Mononuclear cell (primary cell): ENCODE measurements around the gene PLEKHG2. TPM values are rescaled to one million over a fixed set of nuclear protein-coding genes. Genes with fewer than 3 reads are reported as not detected.
"Not testable (repeated sequence)": the region's sequence is repeated elsewhere in the genome, so short reads cannot be mapped to it uniquely, and the experiment has no call there.

Experiments used
- H3K27me3 ChIP-seq: 2 replicates; pipeline ENCODE4 v1.6.0; 2011; ENCODE audit warnings: low read length, control low read depth; ENCODE audit not compliant: insufficient read depth
- H3K4me1 ChIP-seq: 2 replicates; pipeline ENCODE4 v1.5.1; 2011; ENCODE audit warnings: mild to moderate bottlenecking, low read length, control low read depth; ENCODE audit not compliant: insufficient read depth
- H3K4me3 ChIP-seq: 2 replicates; pipeline ENCODE4 v1.5.1; 2011; ENCODE audit warnings: mild to moderate bottlenecking, low read length, moderate library complexity
- H3K9me3 ChIP-seq: 2 replicates; pipeline ENCODE4 v1.5.1; 2011; ENCODE audit warnings: low read depth, mild to moderate bottlenecking, control low read depth, low read length
- total RNA-seq: library from RNA; depleted of rRNA; stranded (reverse); fragments of >200 nt; gene quantifications from one replicate; pipeline ENCODE4 v1.2.3, GENCODE V29; 2012

PLEKHG2 gene, protein sequence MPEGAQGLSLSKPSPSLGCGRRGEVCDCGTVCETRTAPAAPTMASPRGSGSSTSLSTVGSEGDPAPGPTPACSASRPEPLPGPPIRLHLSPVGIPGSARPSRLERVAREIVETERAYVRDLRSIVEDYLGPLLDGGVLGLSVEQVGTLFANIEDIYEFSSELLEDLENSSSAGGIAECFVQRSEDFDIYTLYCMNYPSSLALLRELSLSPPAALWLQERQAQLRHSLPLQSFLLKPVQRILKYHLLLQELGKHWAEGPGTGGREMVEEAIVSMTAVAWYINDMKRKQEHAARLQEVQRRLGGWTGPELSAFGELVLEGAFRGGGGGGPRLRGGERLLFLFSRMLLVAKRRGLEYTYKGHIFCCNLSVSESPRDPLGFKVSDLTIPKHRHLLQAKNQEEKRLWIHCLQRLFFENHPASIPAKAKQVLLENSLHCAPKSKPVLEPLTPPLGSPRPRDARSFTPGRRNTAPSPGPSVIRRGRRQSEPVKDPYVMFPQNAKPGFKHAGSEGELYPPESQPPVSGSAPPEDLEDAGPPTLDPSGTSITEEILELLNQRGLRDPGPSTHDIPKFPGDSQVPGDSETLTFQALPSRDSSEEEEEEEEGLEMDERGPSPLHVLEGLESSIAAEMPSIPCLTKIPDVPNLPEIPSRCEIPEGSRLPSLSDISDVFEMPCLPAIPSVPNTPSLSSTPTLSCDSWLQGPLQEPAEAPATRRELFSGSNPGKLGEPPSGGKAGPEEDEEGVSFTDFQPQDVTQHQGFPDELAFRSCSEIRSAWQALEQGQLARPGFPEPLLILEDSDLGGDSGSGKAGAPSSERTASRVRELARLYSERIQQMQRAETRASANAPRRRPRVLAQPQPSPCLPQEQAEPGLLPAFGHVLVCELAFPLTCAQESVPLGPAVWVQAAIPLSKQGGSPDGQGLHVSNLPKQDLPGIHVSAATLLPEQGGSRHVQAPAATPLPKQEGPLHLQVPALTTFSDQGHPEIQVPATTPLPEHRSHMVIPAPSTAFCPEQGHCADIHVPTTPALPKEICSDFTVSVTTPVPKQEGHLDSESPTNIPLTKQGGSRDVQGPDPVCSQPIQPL (N-terminal part only)
- 21.5 TPM for total RNA-seq

DNA sequence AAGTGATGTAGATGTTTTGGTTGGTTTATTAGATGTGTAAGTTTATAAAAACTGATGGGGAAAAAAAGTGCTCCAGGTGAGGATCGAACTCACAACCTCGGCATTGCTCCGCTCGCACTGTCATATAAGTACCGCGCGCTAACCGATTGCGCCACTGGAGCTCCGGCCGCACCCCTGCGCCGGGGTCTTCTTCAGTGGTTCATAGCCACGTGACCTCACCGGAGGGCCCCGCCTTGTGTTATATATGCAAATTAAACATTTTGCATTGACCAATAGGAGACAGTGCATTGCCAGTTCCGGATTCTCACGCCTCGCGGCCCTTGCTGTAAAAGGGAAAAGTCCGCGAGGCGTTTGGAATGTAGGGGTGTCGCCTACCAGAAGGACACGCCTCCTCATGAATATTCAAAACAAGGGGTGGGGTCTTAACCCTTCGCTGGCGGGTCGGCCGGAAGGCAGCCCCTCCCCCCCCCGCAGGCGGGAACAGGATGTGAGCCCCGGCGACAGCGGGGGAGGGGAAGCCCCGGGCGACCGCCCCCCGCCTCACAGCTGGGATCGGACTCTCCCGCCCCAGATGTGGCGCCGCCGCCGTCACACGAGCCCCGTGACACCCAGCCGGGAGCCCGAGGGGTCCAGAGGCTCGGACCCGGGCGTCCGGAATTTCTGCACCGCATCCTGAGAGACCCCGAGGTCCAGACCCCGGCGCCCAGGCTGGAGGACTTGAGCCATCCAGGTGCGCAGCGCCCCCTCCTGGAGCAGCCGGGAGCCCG, at the start of gene PLEKHG2:
PLEKHG2 (plus strand) TSS at position 570 of the 767 bp plus-strand sequence. CDS start 1,418 bp downstream, outside the sequence.
- peaks cover 35% of the 10 kb centered on the region for H3K4me1 ChIP-seq
- H3K9me3 ChIP-seq: no peaks in the 10 kb centered on the region
- H3K27me3 ChIP-seq: no peaks in the 10 kb centered on the region
- H3K4me3 ChIP-seq: peak within 1 kb of the TSS; percentile 100

DNA sequence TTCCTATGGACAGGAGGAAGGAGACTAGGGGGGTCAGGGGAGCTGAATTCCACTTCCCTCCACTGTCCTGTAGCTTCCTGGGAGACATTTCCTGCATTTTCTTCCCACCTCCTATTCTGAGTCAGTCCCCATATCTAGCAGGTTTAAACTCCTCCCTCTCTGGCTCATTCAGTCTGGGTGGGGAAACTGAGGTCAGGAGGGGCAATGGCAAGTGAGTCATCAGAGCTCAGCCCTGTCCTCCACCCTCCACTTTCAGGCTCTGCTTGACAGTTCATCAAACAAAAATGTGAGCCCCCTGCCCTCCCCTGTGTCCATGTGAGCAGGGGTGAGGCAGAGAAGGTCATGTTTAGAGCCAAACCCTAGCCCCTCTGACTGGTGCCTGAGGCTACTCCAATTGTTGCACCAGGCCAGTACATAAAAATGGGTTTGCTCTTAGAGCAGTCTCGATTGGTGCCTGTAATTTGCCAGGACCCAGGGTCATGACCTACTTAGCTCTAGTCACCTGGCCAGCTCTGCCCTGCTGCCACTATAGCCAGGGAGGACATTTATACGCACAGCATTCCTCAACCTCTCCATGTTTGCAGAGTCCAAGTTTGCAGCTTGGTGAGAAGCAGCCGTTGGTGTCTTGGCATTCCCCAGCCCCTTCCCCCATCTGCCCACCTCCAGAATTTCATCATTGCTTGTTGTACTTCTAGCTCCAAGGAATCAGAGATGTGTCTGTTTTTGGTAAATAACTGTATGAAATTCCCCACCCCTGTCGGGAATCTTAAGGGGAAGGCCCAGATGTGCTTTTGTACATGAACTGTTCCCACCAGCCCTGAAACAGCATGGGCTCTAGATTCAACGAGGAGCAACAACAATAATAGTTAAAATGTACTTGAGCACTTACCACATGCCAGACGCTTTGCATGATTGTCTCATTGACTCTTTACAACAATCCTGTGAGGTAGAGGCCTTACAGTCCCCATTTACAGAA, 49.5 kb upstream of the PLEKHG2 start:
- Histone ChIP-seq H3K9me3 (no peaks in the 10 kb centered on the region), H3K27me3 (no peaks in the 10 kb centered on the region), H3K4me1 (no peaks in the 10 kb centered on the region), H3K4me3 (no peak overlapping the region)

DNA sequence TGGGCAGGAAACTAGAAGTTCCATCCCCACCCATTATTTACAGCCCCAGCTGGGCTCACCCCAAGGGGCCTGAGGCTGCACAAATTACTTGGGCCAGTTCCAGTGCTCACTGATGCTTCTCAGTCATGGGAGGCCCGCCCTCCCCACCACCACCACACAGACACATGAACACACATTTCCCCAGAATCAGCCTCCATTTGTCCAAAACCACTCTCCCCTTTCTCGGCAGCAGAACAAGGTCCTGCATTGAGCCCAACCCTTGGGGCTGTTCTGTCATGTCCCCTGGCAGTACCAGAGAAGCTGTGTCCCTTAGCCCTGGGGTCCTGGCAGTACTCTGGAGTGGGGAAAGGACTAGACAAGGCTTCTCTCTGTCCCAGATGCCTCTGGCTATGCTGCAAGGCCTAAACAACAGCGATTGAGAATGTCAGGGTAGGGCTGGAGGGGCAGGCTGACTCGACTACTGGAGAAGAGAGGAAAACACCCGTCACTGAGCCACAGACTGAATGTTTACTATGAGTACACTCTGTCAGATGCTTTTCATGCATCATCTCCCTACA, 48.5 kb upstream of the PLEKHG2 start:
- H3K4me3 ChIP-seq: no peak overlapping the region
- no peaks in the 10 kb centered on the region for H3K4me1 ChIP-seq
- no peaks in the 10 kb centered on the region for H3K27me3 ChIP-seq
- no peaks in the 10 kb centered on the region for H3K9me3 ChIP-seq

DNA sequence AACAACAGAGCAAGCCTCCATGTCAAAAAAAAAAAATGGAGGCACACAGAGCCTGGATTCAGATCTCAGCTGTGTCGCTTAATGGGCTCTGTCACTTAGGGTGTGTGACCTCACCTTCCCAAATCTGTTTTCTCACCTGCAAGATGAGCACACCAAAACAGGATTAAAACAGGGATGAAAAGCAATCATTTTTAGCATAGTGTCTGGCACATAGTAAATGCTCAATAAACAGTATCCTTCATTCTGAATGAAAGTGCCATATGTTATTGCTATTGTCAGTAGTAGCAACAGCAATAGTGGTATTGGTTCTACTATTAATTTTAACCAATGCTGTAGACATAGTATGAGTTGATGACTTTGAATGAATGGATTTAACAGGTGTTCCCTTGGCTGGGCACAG, 46.9 kb upstream of the PLEKHG2 start:
- no peaks in the 10 kb centered on the region for H3K4me1 ChIP-seq
- H3K4me3 ChIP-seq: no peak overlapping the region
- no peaks in the 10 kb centered on the region for H3K27me3 ChIP-seq
- no peaks in the 10 kb centered on the region for H3K9me3 ChIP-seq

DNA sequence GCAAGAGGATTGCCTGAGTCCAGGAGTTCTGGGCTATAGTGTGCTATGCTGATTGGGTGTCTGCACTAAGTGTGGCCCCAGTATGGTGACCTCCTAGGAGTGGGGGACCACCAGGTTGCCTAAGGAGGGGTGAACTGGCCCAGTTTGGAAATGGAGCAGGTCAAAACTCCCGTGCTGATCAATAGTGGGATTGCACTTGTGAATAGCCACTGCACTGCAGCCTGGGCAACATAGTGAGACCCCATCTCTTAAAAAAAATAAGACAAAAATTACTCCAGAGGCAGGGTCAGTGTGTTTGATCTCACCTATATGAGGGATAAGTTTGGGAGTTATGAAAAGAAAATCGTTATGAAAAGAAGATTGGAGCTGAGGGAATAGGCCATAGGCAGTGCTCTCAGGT, 43.3 kb upstream of the PLEKHG2 start:
- no peaks in the 10 kb centered on the region for H3K4me1 ChIP-seq
- H3K4me3 ChIP-seq: no peak overlapping the region
- H3K27me3 ChIP-seq: no peaks in the 10 kb centered on the region
- H3K9me3 ChIP-seq: no peaks in the 10 kb centered on the region

DNA sequence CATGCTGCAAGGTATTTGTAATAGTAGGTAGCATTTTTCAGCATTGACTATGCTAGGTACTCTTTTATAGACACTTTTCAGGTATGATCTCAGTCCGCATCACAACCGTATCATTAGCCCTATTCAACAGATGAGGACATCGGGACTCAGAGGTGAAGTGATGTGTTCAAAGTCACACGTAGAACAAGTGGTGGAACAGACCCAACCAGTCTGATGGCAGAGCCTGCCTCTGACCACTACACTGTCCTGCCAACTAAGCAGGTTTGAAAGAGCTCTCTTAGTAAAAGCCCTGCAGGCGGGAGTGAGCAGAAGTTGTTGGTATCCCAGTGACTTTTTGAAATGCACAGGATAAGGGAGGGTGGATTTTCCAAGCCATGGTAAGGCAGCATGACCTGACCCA, 41.7 kb upstream of the PLEKHG2 start:
- Histone ChIP-seq H3K9me3 (no peaks in the 10 kb centered on the region), H3K4me1 (no peaks in the 10 kb centered on the region), H3K27me3 (no peaks in the 10 kb centered on the region), H3K4me3 (no peak overlapping the region)

DNA sequence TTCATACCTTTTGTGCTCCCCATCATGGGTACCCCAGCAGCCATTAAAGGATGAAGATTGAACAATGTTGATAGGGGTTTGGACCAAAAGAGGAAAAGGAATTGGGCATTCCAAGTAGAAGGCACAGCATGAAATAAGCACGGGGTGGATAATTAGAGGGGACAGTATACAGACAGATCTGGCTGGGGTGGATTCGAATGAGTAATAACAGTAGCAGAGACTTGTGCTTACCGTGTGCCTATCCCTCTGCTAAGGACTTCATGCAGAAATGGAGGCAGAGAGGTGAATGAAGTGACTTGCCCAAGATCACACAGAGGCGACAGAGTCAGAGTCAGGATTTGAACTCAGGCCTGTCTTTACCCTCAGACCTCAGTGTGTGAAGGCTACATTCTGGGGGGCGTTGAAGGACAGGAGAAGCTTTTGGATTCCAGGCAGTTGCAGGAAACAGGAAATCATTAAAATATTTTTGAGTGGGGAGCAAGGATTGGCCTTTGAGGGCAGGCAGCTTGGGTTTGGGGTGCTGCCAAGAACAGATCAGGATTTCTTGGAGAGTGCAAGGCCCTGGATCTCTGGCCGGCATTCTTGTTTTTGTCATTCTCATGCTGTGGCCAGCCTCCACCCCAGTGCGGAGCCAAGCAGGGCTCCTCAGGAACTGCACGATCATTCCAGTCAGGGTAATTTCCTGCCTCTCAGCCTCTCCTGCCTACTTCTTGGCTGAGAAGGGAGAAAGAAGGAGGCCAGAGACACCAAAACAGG, 40.2 kb upstream of the PLEKHG2 start:
- Histone ChIP-seq H3K27me3 (no peaks in the 10 kb centered on the region), H3K9me3 (no peaks in the 10 kb centered on the region), H3K4me3 (no peak overlapping the region), H3K4me1 (no peaks in the 10 kb centered on the region)

DNA sequence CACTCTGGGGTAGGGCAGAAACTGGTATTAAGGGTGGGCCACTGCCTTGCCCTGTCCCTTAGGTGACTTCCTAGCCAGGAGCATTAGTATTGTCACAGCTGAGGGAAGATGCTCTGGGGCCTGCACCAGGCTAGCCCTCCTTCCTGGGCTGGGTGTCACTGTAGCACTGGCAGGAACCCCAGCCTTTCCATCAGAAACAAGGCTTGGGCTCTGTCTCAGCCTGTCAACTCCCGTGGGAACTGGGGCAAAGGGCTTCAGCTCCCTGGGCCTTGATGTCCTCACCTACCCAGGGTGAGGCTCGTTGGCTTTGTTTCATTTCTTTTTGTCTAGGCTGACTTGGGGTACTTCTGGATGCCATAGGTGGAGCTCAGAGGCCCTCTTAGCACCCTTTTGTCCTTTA, 39.5 kb upstream of the PLEKHG2 start:
- no peak overlapping the region for H3K4me3 ChIP-seq
- no peaks in the 10 kb centered on the region for H3K27me3 ChIP-seq

DNA sequence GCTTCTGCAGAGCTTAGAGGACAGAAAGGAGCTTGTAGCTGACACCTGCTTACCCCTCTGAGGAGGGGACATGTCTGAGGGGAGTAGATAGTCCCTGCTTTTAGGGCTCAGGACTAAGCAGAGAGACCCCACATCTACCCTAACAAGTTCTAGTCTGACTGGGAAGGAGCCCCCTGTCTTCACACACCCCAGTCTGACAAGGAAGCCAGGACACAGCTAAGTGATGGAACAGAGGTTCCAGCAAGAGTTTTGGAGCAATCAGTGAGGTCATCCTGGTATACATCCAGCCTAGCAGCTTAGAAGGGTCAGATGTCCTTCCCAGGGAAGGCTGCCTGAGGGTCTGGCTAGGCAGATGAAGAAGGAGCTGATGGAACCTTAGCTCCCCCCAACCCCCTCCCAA, 36.5 kb upstream of the PLEKHG2 start:
- H3K27me3 ChIP-seq: no peaks in the 10 kb centered on the region
- H3K4me1 ChIP-seq: no peaks in the 10 kb centered on the region
- H3K4me3 ChIP-seq: no peak overlapping the region
- H3K9me3 ChIP-seq: no peaks in the 10 kb centered on the region

More for the DNA sequence above, 39.5 kb upstream of the PLEKHG2 start:
- no peaks in the 10 kb centered on the region for H3K4me1 ChIP-seq
- H3K9me3 ChIP-seq: no peaks in the 10 kb centered on the region

DNA sequence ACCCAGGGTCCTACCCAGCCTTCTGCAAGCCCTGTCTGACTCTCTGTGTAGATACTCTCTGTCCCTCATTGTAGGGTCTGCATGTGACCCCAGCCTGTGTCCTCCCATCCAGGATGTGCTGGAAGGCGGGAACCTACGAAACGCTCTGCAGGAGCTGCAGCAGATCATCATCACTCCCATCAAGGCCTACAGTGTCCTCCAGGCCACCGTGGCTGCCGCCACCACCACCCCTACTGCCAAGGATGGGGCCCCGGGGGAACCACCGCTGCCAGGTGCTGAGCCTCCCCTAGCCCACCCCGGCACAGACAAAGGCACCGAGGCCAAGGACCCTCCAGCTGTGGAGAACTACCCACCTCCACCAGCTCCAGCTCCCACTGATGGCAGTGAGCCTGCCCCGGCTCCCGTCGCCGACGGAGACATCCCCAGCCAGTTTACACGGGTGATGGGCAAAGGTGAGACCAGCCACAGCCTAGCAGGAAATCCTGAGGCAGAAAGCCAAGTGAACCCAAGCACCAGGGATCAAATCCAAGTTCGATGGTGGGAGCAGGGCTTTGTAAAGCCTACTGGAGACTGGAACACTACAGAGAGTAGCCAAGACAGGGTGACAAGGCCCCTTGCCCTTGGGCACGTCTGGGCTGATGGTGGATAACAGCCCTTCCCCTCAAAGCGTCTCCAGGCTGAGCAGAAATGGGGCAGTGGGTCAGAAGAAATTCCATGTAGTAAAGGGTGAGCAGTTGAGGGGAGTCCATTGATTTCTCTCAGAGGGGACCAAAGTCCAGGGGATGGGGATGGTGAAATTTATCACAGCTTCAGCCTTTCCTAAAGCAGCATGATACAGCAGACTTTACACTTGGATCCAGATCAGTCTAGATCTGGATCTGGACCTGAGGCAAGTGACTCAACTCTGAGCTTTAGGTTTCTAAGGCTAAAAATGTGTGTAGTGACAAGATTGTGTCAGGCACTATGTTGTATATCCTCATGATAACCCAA, 34.8 kb upstream of the PLEKHG2 start:
- H3K4me3 ChIP-seq: no peak overlapping the region
- H3K4me1 ChIP-seq: no peaks in the 10 kb centered on the region
- H3K27me3 ChIP-seq: no peaks in the 10 kb centered on the region
- H3K9me3 ChIP-seq: no peaks in the 10 kb centered on the region

DNA sequence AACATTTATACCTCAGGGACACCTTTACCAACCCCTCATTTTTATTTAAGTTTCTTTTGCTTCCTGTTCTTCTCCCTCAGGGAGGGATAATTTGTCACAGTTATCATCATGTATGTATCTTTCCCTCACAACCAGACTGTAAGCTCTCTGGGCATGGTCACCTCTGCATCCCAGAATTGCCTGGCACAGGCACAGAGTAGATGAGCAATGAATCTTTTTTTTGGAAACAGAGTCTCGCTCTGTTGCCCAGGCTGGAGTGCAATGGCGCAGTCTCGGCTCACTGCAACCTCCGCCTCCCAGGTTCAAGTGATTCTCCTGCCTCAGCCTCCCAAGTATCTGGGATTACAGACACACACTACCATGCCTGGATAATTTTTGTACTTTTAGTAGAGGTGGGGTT, 33.1 kb upstream of the PLEKHG2 start:
- H3K9me3 ChIP-seq, H3K4me1 ChIP-seq, H3K4me3 ChIP-seq, H3K27me3 ChIP-seq: not testable (repeated sequence)

DNA sequence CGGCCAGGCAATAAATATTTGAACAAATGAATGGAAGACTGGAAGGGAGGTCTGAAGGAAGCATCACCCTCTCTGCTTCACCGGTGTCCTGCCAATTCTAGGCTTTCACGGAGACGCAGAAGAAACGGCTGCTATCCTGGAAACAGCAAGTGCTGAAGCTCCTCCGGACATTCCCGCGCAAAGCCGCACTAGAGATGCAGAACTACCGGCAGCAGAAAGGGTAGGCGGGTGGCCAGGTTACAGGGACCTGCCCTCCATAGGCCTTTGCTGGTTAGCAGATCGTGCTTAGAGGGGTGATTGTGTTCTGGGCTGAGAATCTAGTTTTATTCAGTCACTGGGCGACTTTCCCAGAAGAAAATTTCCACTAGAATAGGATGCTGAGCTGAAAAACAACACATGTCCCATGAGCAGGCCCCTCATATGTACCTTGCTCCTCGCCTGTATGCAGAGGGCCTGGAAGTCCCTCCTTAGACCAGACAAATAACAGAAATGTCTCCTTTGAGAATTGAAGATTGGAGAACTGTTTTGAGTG, 32.5 kb upstream of the PLEKHG2 start:
- Histone ChIP-seq H3K9me3 (no peaks in the 10 kb centered on the region), H3K4me1 (no peaks in the 10 kb centered on the region), H3K27me3 (no peaks in the 10 kb centered on the region), H3K4me3 (no peak overlapping the region)
